ENCODE measurements around the gene SPTBN1. TPM values are rescaled to one million over a fixed set of nuclear protein-coding genes. Genes with fewer than 3 reads are reported as not detected.

Gene SPTBN1
- total RNA-seq, 1 experiment from 2014 or later, result 146 TPM

DNA sequence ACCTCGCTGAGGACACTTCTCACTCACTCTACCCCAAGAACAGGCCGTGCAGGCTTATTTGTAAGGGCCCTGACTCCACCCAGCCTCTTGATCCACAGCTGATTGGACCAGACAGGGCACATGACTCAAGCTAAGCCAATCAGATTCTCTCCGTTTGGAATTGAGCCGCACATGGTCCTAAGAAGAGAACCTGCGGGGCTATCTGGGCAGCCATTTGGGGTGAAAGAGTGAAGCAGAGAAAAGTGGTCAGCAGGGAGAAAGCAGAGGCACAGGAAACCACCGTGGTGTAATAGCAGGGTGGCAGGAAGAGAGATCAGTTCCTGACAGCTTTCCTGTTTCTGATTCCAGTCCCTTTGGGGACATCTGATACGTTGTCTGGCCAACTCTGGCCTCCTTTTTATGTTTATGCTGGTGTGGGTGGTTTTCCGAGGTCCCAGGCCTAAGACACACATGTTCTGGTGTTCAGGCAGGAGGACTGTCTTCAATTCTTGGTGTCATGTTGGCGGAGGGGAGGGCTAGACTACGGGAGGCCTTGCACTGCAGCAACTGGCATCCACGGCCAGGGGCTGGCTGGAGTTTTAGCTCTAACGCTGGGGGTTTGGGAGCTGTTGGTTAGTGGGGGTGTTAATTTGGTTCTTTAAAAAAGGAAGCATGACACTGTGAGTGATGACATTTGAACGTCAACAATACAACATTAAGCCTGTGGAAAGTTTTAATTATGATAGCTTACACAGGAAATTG lies 26.1 kb upstream of the SPTBN1 start:
- BruUV-seq (replicated peaks), result no TSS peak
- Histone ChIP-seq H3K9me3 (ENCODE audit: low read depth, low read length, poor library complexity, severe bottlenecking) (no peaks in the 10 kb centered on the region), H3K4me3 (ENCODE audit: low read depth, low read length, poor library complexity, severe bottlenecking) (no peak overlapping the region), H3K27me3 (replicated peaks; ENCODE audit: insufficient read depth, low read depth, low read length, poor library complexity) (no peaks in the 10 kb centered on the region), H3K36me3 (ENCODE audit: insufficient read depth, low read length, poor library complexity, severe bottlenecking) (no peaks in the 10 kb centered on the region), H3K27ac (ENCODE audit: low read depth, low read length, poor library complexity, severe bottlenecking) (peak overlapping the region; percentile 28), H3K4me1 (ENCODE audit: insufficient read depth, low read length, poor library complexity, severe bottlenecking) (peaks cover 18% of the 10 kb centered on the region)
- CTCF ChIA-PET, result no interaction called here
- POLR2A ChIA-PET (ENCODE audit: low non-redundant PET), result no interaction called here
- DNase-seq (ENCODE audit: low spot score), result no peak
- intact Hi-C loops (cut with micrococcal nuclease; ENCODE audit: unreplicated experiment), result no loop called here
- no peak for TF ChIP-seq EZH2 (IDR thresholded peaks at IDR 0.05; ENCODE audit: borderline replicate concordance, low read depth, low read length, poor library complexity, severe bottlenecking)
- no peak for TF ChIP-seq CTCF (conservative IDR thresholded peaks at IDR 0.05; ENCODE audit: low read depth, low read length)

DNA sequence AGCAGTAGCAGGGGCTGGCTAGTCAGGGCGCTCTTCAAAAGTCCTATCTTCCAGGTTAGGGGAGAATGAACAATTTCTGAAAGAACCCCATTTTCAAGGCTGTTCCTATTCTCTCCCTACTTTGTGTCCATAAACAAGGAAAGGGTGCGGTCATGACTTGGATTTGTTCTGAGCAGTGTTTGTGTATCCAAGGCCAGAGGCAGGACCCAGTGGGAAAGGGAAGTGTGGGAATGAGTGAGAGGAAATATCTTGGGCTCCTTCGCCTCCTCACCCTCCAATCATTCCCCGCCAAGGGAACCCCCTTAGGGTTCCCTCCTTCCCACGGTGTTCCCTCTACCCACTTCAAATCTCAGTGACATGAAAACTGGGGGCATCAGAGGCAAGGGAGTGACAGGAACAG lies 25.5 kb upstream of the SPTBN1 start:
- Histone ChIP-seq H3K27ac (ENCODE audit: low read depth, low read length, poor library complexity, severe bottlenecking) (peak overlapping the region; percentile 14), H3K36me3 (ENCODE audit: insufficient read depth, low read length, poor library complexity, severe bottlenecking) (no peaks in the 10 kb centered on the region), H3K9me3 (ENCODE audit: low read depth, low read length, poor library complexity, severe bottlenecking) (no peaks in the 10 kb centered on the region), H3K4me3 (ENCODE audit: low read depth, low read length, poor library complexity, severe bottlenecking) (no peak overlapping the region), H3K27me3 (replicated peaks; ENCODE audit: insufficient read depth, low read depth, low read length, poor library complexity) (no peaks in the 10 kb centered on the region), H3K4me1 (ENCODE audit: insufficient read depth, low read length, poor library complexity, severe bottlenecking) (peaks cover 18% of the 10 kb centered on the region)
- TF ChIP-seq CTCF (conservative IDR thresholded peaks at IDR 0.05; ENCODE audit: low read depth, low read length) (no peak), EZH2 (IDR thresholded peaks at IDR 0.05; ENCODE audit: borderline replicate concordance, low read depth, low read length, poor library complexity, severe bottlenecking) (no peak)
- CTCF ChIA-PET, result no interaction called here
- no peak for DNase-seq (ENCODE audit: low spot score)
- intact Hi-C loops (cut with micrococcal nuclease; ENCODE audit: unreplicated experiment), result no loop called here
- BruUV-seq (replicated peaks), result no TSS peak
- POLR2A ChIA-PET (ENCODE audit: low non-redundant PET), result no interaction called here

DNA sequence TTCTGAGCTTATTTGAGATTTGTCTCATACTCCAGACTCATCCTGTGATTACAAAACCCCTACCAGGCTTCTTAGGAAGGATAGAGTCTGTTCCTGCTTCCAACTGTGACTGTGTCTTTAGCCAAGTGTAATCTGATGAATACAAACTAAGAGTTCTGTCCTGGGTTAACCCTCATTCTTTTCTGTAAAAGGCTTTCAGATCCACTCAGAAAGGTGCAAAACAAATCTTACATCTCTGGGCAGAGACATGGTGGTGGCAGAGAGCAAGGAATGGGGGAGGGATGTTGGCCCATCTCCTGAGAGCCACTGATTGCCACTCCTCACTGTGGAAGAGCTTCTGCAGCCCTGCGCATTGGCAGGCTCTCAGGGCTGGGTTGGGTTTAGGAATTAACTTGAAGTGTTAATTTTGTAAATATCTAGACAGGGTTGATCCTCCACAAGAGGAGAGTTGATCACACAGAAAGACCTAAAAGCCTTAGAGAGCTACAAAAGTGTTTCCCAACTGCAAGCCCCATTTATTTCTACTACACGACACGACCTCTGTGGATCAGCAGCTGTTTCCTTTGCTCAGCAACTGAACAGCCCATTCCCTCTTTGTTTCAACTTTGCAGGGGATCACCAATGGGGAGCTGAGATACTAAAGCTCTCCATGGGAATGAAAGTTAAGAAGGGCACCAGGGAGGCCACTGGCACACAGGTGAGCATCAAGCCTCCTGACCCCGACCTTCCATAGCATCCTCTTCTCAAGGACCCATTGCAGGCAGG lies 23.7 kb upstream of the SPTBN1 start:
- BruUV-seq (replicated peaks), result no TSS peak
- DNase-seq (ENCODE audit: low spot score), result no peak
- no peak for TF ChIP-seq EZH2 (IDR thresholded peaks at IDR 0.05; ENCODE audit: borderline replicate concordance, low read depth, low read length, poor library complexity, severe bottlenecking)
- H3K36me3 ChIP-seq (ENCODE audit: insufficient read depth, low read length, poor library complexity, severe bottlenecking), result no peaks in the 10 kb centered on the region
- no peaks in the 10 kb centered on the region for H3K27me3 ChIP-seq (replicated peaks; ENCODE audit: insufficient read depth, low read depth, low read length, poor library complexity)
- no peaks in the 10 kb centered on the region for H3K9me3 ChIP-seq (ENCODE audit: low read depth, low read length, poor library complexity, severe bottlenecking)
- no peak overlapping the region for H3K27ac ChIP-seq (ENCODE audit: low read depth, low read length, poor library complexity, severe bottlenecking)
- CTCF ChIA-PET, result no interaction called here
- POLR2A ChIA-PET (ENCODE audit: low non-redundant PET), result no interaction called here
- intact Hi-C loops (cut with micrococcal nuclease; ENCODE audit: unreplicated experiment), result no loop called here
- no peak overlapping the region for H3K4me3 ChIP-seq (ENCODE audit: low read depth, low read length, poor library complexity, severe bottlenecking)
- H3K4me1 ChIP-seq (ENCODE audit: insufficient read depth, low read length, poor library complexity, severe bottlenecking), result peaks cover 18% of the 10 kb centered on the region

Data from A673 (cell line).